IMR-90 (cell line): ENCODE data around the gene SEMA4D. TPM values are rescaled to one million over a fixed set of nuclear protein-coding genes. Genes with fewer than 3 reads are reported as not detected.

Experiments used
- ATAC-seq: fragments of 200-7000 bp; cut with Tn5 transposase; 2 replicates; pipeline ENCODE4 v1.9.1; 2020; ENCODE audit warnings: low read depth, mild to moderate bottlenecking, moderate library complexity
- BruUV-seq: library from RNA; stranded (reverse); fragments of 400-500 nt; replicated peaks from 2 replicates; lab custom pipeline; 2021; lab: Mats Ljungman, UMichigan
- CTCF ChIA-PET: fragments of 300-600 bp; formaldehyde crosslinking; extraction: SDS; loops from one replicate; lab custom pipeline; 2021; ENCODE audit warnings: antibody characterized with exemption; lab: Yijun Ruan, JAX
- POLR2A ChIA-PET: fragments of 300-600 bp; sonication (Branson Sonifier 250); formaldehyde crosslinking; loops from one replicate; lab custom pipeline; 2022; ENCODE audit warnings: antibody characterized with exemption; ENCODE audit not compliant: unreplicated experiment; lab: Charles Lee
- DNase-seq: peaks from one replicate; pipeline ENCODE4 v3.0.0; 2013
- H2AFZ ChIP-seq: replicated peaks from 2 replicates; pipeline ENCODE3; 2013; ENCODE audit warnings: low read length, mild to moderate bottlenecking; ENCODE audit not compliant: poor library complexity
- H2AK5ac ChIP-seq: 2 replicates; pipeline ENCODE4 v1.6.1; 2013; ENCODE audit warnings: low read depth, low read length, inconsistent platforms
- H2AK9ac ChIP-seq: replicated peaks from 2 replicates; pipeline ENCODE3; 2013; ENCODE audit warnings: mild to moderate bottlenecking, low read depth, low read length, moderate library complexity; ENCODE audit not compliant: poor library complexity
- H2BK120ac ChIP-seq: 2 replicates; pipeline ENCODE4 v1.6.1; 2013; ENCODE audit warnings: low read depth, low read length, inconsistent platforms
- H2BK15ac ChIP-seq: 3 replicates; pipeline ENCODE4 v1.6.1; 2013; ENCODE audit warnings: low read depth, low read length, inconsistent platforms
- H2BK20ac ChIP-seq: 2 replicates; pipeline ENCODE4 v1.6.1; 2013; ENCODE audit warnings: low read depth, mild to moderate bottlenecking, inconsistent platforms, low read length, moderate library complexity
- H2BK5ac ChIP-seq: 2 replicates; pipeline ENCODE4 v1.6.1; 2013; ENCODE audit warnings: mild to moderate bottlenecking, low read depth, low read length, inconsistent platforms; ENCODE audit not compliant: poor library complexity, severe bottlenecking
- H3K14ac ChIP-seq: replicated peaks from 2 replicates; pipeline ENCODE4 v1.6.1; 2013; ENCODE audit warnings: low read depth, low read length, inconsistent platforms
- H3K18ac ChIP-seq: 2 replicates; pipeline ENCODE4 v1.6.1; 2013; ENCODE audit warnings: low read depth, low read length, control low read depth
- H3K23ac ChIP-seq: 2 replicates; pipeline ENCODE4 v1.6.1; 2013; ENCODE audit warnings: low read depth, low read length, inconsistent platforms
- H3K27ac ChIP-seq: 2 replicates; pipeline ENCODE4 v1.5.1; 2013; ENCODE audit warnings: mild to moderate bottlenecking, control low read depth, low read length; ENCODE audit not compliant: insufficient read depth
- H3K27me3 ChIP-seq: 2 replicates; pipeline ENCODE4 v1.6.1; 2013; ENCODE audit warnings: low read length; ENCODE audit not compliant: control insufficient read depth, insufficient read depth
- H3K36me3 ChIP-seq: 2 replicates; pipeline ENCODE4 v1.6.1; 2013; ENCODE audit warnings: low read length, mixed read lengths; ENCODE audit not compliant: control insufficient read depth, insufficient read depth
- H3K4ac ChIP-seq: 2 replicates; pipeline ENCODE4 v1.6.1; 2013; ENCODE audit warnings: low read depth, low read length, inconsistent platforms
- H3K4me1 ChIP-seq: 2 replicates; pipeline ENCODE4 v1.6.1; 2013; ENCODE audit warnings: low read length, mixed read lengths; ENCODE audit not compliant: control insufficient read depth, insufficient read depth
- H3K4me2 ChIP-seq: 2 replicates; pipeline ENCODE4 v1.6.1; 2013; ENCODE audit warnings: low read depth, mild to moderate bottlenecking, control low read depth, low read length, moderate library complexity
- H3K4me3 ChIP-seq: 2 replicates; pipeline ENCODE4 v1.5.1; 2013; ENCODE audit warnings: low read depth, mild to moderate bottlenecking, control low read depth, low read length, moderate library complexity; ENCODE audit not compliant: insufficient read depth
- H3K56ac ChIP-seq: 2 replicates; pipeline ENCODE4 v1.6.1; 2013; ENCODE audit warnings: low read length, inconsistent platforms; ENCODE audit not compliant: insufficient read depth; ENCODE audit errors: extremely low read depth
- H3K79me1 ChIP-seq, 2 experiments: 2 replicates each; pipeline ENCODE4 v1.6.1; 2013; ENCODE audit warnings: low read length in 2 of 2, inconsistent platforms in 1 of 2, low read depth in 1 of 2
- H3K9ac ChIP-seq: 2 replicates; pipeline ENCODE4 v1.6.1; 2013; ENCODE audit warnings: low read depth, low read length, control low read depth
- H3K9me1 ChIP-seq: 2 replicates; pipeline ENCODE4 v1.6.1; 2013; ENCODE audit warnings: low read length, inconsistent platforms; ENCODE audit not compliant: insufficient read depth
- H3K9me3 ChIP-seq: 2 replicates; pipeline ENCODE4 v1.6.1; 2013; ENCODE audit warnings: low read length; ENCODE audit not compliant: control insufficient read depth, insufficient read depth
- H4K20me1 ChIP-seq: 2 replicates; pipeline ENCODE4 v1.6.1; 2013; ENCODE audit warnings: low read length, inconsistent platforms; ENCODE audit not compliant: insufficient read depth
- H4K5ac ChIP-seq: 2 replicates; pipeline ENCODE4 v1.6.1; 2013; ENCODE audit warnings: mild to moderate bottlenecking, low read depth, low read length, control low read depth
- H4K8ac ChIP-seq, 2 experiments: 2 replicates each; pipeline ENCODE4 v1.6.1; 2013; ENCODE audit warnings: low read depth in 2 of 2, low read length in 2 of 2, control low read depth in 1 of 2, inconsistent platforms in 1 of 2
- H4K91ac ChIP-seq: 2 replicates; pipeline ENCODE4 v1.6.1; 2013; ENCODE audit warnings: low read depth, low read length, inconsistent platforms; ENCODE audit not compliant: insufficient read depth
- BHLHE40 ChIP-seq: fragments of 150-350 bp; IDR thresholded peaks from 2 replicates; pipeline ENCODE4 v1.6.1; 2016; ENCODE audit warnings: mild to moderate bottlenecking, low read depth, low read length
- CEBPB ChIP-seq: IDR thresholded peaks from 2 replicates; pipeline ENCODE4 v1.6.1; 2012; ENCODE audit warnings: low read depth, low read length, improper control_type of control experiment
- CHD1 ChIP-seq: IDR thresholded peaks from 2 replicates; pipeline ENCODE4 v1.6.1; 2012; ENCODE audit warnings: low read depth, low read length, improper control_type of control experiment
- ELK1 ChIP-seq: fragments of 150-350 bp; IDR thresholded peaks from 2 replicates; pipeline ENCODE4 v1.6.1; 2016; ENCODE audit warnings: low read depth, mild to moderate bottlenecking, low read length, moderate library complexity, borderline replicate concordance
- FOS ChIP-seq: fragments of 150-350 bp; IDR thresholded peaks from 2 replicates; pipeline ENCODE4 v1.6.1; 2016; ENCODE audit warnings: low read depth, low read length
- MAFK ChIP-seq: IDR thresholded peaks from 2 replicates; pipeline ENCODE4 v1.6.1; 2012; ENCODE audit warnings: low read depth, low read length, improper control_type of control experiment
- MAZ ChIP-seq: IDR thresholded peaks from 2 replicates; pipeline ENCODE4 v1.6.1; 2012; ENCODE audit warnings: low read depth, mild to moderate bottlenecking, low read length, improper control_type of control experiment, moderate library complexity, borderline replicate concordance
- MXI1 ChIP-seq: IDR thresholded peaks from 2 replicates; pipeline ENCODE4 v1.6.1; 2012; ENCODE audit warnings: low read depth, mild to moderate bottlenecking, low read length, moderate library complexity, borderline replicate concordance
- NFE2L2 ChIP-seq: fragments of 150-350 bp; IDR thresholded peaks from 2 replicates; pipeline ENCODE4 v1.6.1; 2016; ENCODE audit warnings: low read depth, mild to moderate bottlenecking, low read length
- POLR2A ChIP-seq: IDR thresholded peaks from 2 replicates; pipeline ENCODE4 v1.6.1; 2012; ENCODE audit warnings: mild to moderate bottlenecking, low read depth, low read length
- RAD21 ChIP-seq: IDR thresholded peaks from 2 replicates; pipeline ENCODE4 v1.6.1; 2012; ENCODE audit warnings: low read length, improper control_type of control experiment
- RCOR1 ChIP-seq: IDR thresholded peaks from 2 replicates; pipeline ENCODE4 v1.6.1; 2012; ENCODE audit warnings: mild to moderate bottlenecking, low read length, improper control_type of control experiment; ENCODE audit not compliant: insufficient replicate concordance
- RFX5 ChIP-seq: IDR thresholded peaks from 2 replicates; pipeline ENCODE4 v1.8.0; 2012; ENCODE audit warnings: low read depth, mild to moderate bottlenecking, low read length, moderate library complexity
- SMC3 ChIP-seq: fragments of 150-350 bp; IDR thresholded peaks from 2 replicates; pipeline ENCODE4 v1.6.1; 2016; ENCODE audit warnings: low read depth, mild to moderate bottlenecking, antibody characterized with exemption, low read length, moderate library complexity
- WGBS, 2 experiments: methylation state at CpG; one replicate each; pipeline versions ENCODE4 v1.1.5 to v1.1.7; 2013; ENCODE audit warnings: missing lambda C conversion rate in 2 of 2; ENCODE audit not compliant: insufficient read length in 1 of 2; ENCODE audit errors: extremely low coverage in 2 of 2; 5-methylcytosine and 5-hydroxymethylcytosine counted together
- dilution Hi-C: fragments of 300-500 bp; cut with HindIII; formaldehyde crosslinking; loops from one replicate; pipeline ENCODE4 v1.14.3; 2018; ENCODE audit warnings: low sequenced_read_pairs; ENCODE audit not compliant: unreplicated experiment
- in situ Hi-C: fragments of 300-500 bp; cut with MboI; formaldehyde crosslinking; loops from 3 replicates; pipeline ENCODE4 v1.14.3; 2019; ENCODE audit warnings: low sequenced_read_pairs, inconsistent platforms, mixed read lengths
- intact Hi-C: fragments of 100-400 bp; cut with micrococcal nuclease; formaldehyde crosslinking; loops from 2 replicates; pipeline ENCODE4 v1.10.0; 2022
- polyA plus RNA-seq, 3 experiments: library from polyadenylated mRNA; depleted of rRNA; stranded (reverse); fragments of >200 nt; gene quantifications; 2 replicates each; pipeline ENCODE4 v1.2.3, GENCODE V29; 2012; ENCODE audit warnings: low replicate concordance in 1 of 3
- total RNA-seq: library from RNA; depleted of rRNA; stranded (reverse); fragments of >200 nt; gene quantifications from 2 replicates; pipeline ENCODE4 v1.2.3, GENCODE V29; 2012
- TF ChIP-seq, protein P1 (sequence below): conservative IDR thresholded peaks from 2 replicates; pipeline ENCODE4 v1.5.1; 2012; ENCODE audit warnings: mild to moderate bottlenecking, low read depth, low read length, improper control_type of control experiment
- TF ChIP-seq, protein P2 (sequence below): fragments of 150-350 bp; IDR thresholded peaks from 2 replicates; pipeline ENCODE4 v1.6.1; 2017; ENCODE audit warnings: mild to moderate bottlenecking, antibody characterized with exemption, low read length, low read depth

SEMA4D gene
- total and polyA plus RNA-seq, 2 of the 4 experiments (the other 2 are of a cell fraction): 0.90 to 1.5 TPM

- H3K27me3 ChIP-seq: no peaks in the 10 kb centered on the region
- dilution Hi-C loops (no loop called here), in situ Hi-C loops (no loop called here), intact Hi-C loops (no loop called here)
- H2AFZ ChIP-seq: no peak overlapping the region
- TF ChIP-seq RAD21 (no peak), CEBPB (no peak), POLR2A (no peak), SMC3 (no peak), RCOR1 (no peak), MAFK (no peak), FOS (no peak), ELK1 (no peak), MXI1 (no peak), NFE2L2 (no peak), MAZ (no peak), RFX5 (no peak), BHLHE40 (no peak), CHD1 (no peak)
- TF ChIP-seq, protein P1, sequence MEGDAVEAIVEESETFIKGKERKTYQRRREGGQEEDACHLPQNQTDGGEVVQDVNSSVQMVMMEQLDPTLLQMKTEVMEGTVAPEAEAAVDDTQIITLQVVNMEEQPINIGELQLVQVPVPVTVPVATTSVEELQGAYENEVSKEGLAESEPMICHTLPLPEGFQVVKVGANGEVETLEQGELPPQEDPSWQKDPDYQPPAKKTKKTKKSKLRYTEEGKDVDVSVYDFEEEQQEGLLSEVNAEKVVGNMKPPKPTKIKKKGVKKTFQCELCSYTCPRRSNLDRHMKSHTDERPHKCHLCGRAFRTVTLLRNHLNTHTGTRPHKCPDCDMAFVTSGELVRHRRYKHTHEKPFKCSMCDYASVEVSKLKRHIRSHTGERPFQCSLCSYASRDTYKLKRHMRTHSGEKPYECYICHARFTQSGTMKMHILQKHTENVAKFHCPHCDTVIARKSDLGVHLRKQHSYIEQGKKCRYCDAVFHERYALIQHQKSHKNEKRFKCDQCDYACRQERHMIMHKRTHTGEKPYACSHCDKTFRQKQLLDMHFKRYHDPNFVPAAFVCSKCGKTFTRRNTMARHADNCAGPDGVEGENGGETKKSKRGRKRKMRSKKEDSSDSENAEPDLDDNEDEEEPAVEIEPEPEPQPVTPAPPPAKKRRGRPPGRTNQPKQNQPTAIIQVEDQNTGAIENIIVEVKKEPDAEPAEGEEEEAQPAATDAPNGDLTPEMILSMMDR: no peak
- TF ChIP-seq, protein P2, sequence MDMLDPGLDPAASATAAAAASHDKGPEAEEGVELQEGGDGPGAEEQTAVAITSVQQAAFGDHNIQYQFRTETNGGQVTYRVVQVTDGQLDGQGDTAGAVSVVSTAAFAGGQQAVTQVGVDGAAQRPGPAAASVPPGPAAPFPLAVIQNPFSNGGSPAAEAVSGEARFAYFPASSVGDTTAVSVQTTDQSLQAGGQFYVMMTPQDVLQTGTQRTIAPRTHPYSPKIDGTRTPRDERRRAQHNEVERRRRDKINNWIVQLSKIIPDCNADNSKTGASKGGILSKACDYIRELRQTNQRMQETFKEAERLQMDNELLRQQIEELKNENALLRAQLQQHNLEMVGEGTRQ: no peak
- peaks cover 27% of the 10 kb centered on the region for H3K4me1 ChIP-seq
- H3K9me3 ChIP-seq: no peaks in the 10 kb centered on the region
- H2BK15ac ChIP-seq: 0 out of 3 replicates have a peak overlapping the region, but pooled peaks have one; percentile 14
- H3K79me1 ChIP-seq: no peaks in the 10 kb centered on the region
- WGBS, 2 experiments: 90% methylated on average over 2 of the region's 5 CpGs; no CpG with 5 or more reads in 1 of the 2 experiments
- peak overlapping the region; percentile 33; the same call in 1 of the 2 replicates for H3K18ac ChIP-seq
- H3K9me1 ChIP-seq: peaks cover 9% of the 10 kb centered on the region
- BruUV-seq: no TSS peak
- H2BK20ac ChIP-seq: peak overlapping the region; percentile 41; the same call in 1 of the 2 replicates
- DNase-seq (no peak), ATAC-seq (no peak)
- H4K8ac ChIP-seq: peak overlapping the region in 1 of 2 experiments; percentile 35; a peak in 2 of 4 replicates
- H2AK5ac ChIP-seq: peak overlapping the region; percentile 40; the same call in 1 of the 2 replicates
- H2AK9ac ChIP-seq: no peak overlapping the region
- no peak overlapping the region for H3K56ac ChIP-seq
- H3K4ac ChIP-seq: peak overlapping the region; percentile 73
- peaks cover 48% of the 10 kb centered on the region for H3K36me3 ChIP-seq
- H3K4me3 ChIP-seq: no peak overlapping the region
- POLR2A ChIA-PET: no interaction called here
- no peak overlapping the region for H3K27ac ChIP-seq
- peak overlapping the region; percentile 64 for H4K5ac ChIP-seq
- H3K23ac ChIP-seq: no peak overlapping the region
- no peak overlapping the region for H2BK5ac ChIP-seq
- H3K14ac ChIP-seq: no peak overlapping the region
- no peak overlapping the region for H3K9ac ChIP-seq
- H4K91ac ChIP-seq: peak overlapping the region; percentile 70
- CTCF ChIA-PET: interaction anchor here (1.1 kb wide), 1 partner anchor 158 kb away, joined by 3 read pairs; no protein-coding TSS in a partner anchor
- H3K4me2 ChIP-seq: no peak overlapping the region
- no peaks in the 10 kb centered on the region for H4K20me1 ChIP-seq
- peak overlapping the region; percentile 77 for H2BK120ac ChIP-seq
Observed at GRCh38 chr9:89390578-89391116, 107.3 kb downstream of the SEMA4D start.
